ENCODE results near the gene OR7A17. TPM values are rescaled to one million over a fixed set of nuclear protein-coding genes. Genes with fewer than 3 reads are reported as not detected.

The OR7A17 gene
- total RNA-seq (2014; rRNA removed; shearing (Covaris generic)): not detected in 2 replicates

DNA sequence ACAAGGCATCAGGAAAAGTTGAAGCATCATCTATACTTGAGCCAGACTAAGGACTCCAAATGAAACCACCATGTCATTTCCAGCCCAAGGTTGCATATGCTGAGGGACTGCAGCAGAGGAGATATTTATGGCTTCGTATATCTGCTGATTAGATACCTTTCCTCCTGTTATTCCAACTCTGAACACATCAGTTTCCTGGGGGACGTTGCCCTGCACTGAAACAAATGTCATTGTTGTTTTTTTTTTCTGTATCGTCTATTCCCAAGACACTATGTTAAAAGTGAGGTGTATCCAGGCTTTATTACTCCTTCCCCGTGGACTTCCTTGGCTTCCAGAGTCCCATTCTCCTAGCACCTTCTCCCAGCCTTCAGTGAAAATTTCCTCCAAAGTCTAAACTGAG is at the start of gene OR7A17:
Gene OR7A17 (minus strand): TSS at position 101 of the 400 bp plus-strand sequence. CDS start 4,777 bp downstream, outside the sequence.
- DNase-seq (ENCODE audit: low spot score): no peak

- DNase-seq (ENCODE audit: low spot score): no peak
Measured at GRCh38 chr19:14933506-14933905, 47.6 kb upstream of the OR7A17 start.

GRCh38 chr19:14916848-14917247 is 30.9 kb upstream of the OR7A17 start:
- DNase-seq (ENCODE audit: low spot score): no peak

- DNase-seq (ENCODE audit: low spot score): no peak
Measured at GRCh38 chr19:14915116-14915515, 29.2 kb upstream of the OR7A17 start.

DNA sequence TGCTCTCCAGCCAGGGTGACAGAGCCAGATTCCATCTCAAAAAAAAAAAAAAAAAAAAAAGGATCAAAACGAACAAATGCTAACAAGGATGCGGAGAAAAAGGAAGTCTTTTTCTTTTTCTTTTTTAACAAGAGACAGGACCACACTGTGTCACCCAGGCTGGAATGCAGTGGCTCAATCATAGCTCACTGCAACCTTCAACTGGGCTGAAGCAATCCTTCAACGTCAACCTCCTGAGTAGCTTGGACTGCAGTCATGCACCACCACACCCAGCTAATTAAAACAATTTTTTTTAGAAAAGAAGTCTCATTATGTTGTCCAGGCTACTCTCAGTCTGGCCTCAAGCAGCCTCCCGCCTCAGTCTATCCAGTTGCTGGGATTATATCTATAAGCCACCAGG is 20.8 kb upstream of the OR7A17 start:
- DNase-seq (ENCODE audit: low spot score): no peak

DNA sequence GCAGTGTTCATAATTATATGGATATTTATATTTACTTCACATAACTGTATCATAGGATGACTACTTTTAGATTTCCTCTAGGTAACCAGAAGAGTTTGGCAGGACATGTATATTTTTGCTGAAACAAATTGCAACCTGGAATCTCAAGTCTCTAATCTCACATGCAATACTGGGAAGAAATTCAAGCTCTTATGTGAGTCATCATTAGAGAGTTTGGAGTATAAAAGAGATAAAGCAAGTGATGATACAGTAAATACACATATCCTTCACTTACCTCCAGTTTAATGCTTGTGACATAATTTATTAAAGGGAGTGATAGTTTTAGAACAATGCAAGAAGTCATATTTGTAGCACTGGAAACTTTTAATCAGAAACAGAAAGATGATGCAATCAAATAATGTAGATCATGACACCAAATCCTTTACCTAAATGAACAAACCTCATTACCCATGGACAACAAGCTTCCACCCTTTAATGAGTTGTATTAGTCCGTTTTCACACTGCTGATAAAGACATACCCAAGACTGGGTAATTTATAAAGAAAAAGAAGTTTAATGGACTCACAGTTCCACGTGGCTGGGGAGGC is 15.8 kb upstream of the OR7A17 start:
- no peak for DNase-seq (ENCODE audit: low spot score)

DNA sequence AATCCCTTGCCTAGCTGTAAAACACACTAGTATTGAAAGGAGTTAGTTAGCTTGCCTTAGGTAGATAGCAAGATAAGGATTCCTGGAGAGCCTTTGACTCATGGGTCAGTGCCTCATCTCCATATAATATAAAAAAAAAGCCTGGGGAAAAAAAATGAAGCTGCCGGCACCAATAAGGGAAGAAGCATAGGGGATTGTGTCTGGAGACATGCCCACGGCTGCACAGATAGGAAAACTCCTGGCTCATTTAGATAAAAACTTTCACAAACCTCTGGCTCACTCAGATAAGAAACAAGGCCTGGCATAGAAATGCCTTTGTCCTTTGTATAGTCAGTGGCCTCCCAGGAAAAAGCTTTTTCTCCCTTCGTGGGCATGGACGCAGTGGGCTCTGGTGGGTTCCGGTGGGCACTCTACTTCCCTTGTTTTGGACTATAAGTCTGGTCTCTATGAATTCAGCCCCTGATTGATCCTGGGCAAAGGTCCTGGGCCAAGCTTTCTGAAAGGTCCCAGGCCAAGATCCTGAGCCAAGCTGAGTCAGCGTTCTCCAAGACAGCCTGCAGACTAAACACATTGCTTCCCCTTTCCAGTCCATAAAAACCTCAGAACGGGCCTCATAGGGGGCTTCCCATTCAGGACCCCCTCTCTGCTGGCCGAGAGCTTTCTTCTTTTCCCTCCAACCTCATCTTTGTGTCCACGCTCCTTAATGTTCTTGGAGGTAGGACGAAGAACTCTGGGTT is 4.9 kb upstream of the OR7A17 start:
- no peak for DNase-seq (ENCODE audit: low spot score)

DNA sequence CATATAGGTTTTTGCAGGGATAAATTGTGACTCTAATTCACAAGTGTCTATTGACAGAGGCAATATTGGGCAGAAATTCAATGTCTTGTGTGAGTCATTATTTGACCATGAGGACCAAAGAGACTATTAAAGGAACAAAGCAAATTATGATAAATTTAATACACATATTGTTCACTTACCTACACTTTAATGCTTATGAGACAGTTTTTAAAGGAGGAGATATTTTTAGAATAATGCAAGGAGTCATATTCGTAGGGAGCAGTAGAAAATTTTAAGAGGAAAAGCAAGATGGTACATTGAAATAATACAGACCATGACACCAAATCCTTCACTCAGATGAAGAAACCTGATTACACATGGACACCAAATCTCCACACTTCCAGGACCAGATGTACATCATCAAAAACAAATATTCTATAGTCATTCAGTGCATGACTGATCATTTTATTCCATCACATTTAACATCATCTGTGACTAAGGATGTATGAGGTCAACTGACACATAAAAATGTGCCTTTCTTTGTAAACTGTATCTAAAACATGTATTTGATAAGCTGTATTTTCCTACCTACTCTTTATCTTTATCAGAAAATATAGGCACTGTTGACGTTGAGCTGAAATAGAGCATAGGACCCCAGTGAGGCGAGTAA is 4.2 kb upstream of the OR7A17 start:
- DNase-seq (ENCODE audit: low spot score): no peak

DNA sequence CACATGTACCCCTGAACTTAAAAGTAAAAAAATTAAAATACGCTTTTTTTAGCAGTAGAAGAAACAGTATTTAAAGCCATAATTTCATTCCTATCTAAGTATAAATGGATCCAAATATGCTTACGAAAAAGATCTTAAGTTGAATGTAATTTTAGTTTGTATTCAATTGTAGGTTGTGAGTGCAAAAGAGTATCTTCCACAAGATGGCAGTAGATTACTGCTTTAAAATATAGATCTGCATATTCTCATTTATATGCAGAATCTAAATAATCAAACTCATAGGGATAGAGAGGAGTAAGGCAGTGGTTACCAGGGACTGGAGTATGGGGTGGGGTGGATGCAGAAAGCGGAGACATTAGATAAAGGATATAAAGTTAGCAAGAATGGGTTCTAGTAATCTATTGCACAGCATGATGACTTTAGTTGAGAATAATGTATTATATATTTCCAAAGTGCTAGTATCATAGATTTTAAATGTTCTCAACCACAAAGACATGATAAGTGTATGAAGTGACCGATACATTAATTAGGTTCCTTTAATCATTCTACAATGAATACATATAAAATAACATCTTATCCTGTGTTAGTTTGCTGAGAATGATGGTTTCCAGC is 14.2 kb downstream of the OR7A17 start:
- peak; percentile 13 for DNase-seq (ENCODE audit: low spot score)

GRCh38 chr19:14868497-14868896 is 17.4 kb downstream of the OR7A17 start:
- DNase-seq (ENCODE audit: low spot score): no peak

DNA sequence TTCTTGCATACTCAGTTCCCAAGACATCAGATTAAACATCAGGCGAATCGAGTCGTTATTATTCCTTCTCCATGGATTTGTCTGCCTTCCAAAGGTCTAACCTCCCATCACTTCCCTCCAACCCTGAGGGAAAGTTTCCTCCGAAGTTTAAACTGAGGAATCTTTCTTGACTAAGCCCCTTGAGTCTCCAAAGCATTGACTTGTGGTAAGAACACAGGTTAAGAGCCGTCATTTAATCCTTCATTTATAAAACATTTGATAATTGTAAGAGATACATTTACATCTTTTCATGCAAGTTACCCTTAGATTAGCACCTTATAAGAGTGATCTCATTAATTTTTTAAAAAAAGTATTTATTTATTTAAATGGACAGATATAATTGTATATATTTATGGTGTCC is 37.1 kb downstream of the OR7A17 start, which contains the start of gene OR7A10:
Gene OR7A10 (minus strand): TSS at position 101 of the 400 bp plus-strand sequence. CDS start 7,045 bp downstream, outside the sequence.
- DNase-seq (ENCODE audit: low spot score): no peak

DNA sequence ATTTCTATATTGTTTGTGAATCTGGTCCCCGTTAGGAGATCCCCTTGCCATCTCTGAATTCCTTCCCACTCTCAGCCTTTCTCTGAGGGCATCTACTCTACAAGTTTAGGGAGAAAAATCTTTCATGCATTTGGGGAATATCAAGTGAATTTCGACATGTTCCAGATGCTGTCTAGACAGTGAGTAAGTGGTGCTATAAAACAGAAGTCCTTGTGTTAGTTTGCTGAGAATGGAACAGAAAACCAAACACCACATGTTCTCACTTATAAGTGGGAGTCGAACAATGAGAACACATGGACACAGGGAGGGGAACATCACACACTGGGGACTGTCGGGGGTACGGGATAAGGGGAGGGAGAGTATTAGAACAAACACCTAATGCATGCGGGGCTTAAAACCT is 42.4 kb downstream of the OR7A17 start:
- no peak for DNase-seq (ENCODE audit: low spot score)

DNA sequence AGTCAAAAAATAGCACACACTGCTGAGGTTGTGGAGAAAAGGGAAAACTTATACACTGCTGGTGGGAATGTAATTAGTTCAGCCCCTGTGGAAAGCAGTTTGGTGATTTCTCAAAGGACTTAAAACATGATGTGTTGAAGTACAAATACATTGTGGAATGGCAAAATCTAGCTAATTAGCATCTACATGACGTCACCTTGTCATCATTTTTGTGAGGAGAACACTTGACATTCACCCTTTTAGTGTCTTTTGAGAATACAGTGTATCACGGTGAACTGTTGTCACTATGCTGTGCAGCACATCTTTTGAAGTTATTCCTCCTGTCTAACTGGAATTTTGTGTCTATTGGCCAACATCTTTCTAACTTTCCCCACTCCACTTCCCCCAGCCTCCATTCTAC is 42.8 kb downstream of the OR7A17 start:
- no peak for DNase-seq (ENCODE audit: low spot score)

GRCh38 chr19:14840206-14840605 is 45.7 kb downstream of the OR7A17 start:
- DNase-seq (ENCODE audit: low spot score): no peak

DNA sequence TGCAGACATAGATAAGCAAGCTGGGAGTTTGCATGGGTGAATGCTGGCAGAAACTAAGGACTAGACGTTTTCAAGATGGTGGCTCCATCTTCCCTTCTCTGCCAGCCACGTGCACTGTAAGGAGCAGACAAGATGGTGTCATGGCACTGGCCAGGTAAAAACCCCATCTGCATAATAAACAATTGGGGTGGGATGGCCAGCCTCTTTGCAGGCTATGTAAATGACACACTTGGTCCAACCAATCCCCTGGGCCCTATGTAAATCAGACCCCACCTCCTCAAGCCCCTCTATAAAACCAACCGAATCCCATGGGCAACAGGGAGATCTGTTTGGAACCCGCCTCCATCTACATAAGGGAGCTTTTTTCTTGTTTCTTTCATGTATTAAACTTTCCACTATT is 48.5 kb downstream of the OR7A17 start:
- DNase-seq (ENCODE audit: low spot score): no peak

GRCh38 chr19:14835011-14835410 is 50.9 kb downstream of the OR7A17 start, which contains the start of the genes OR7A5 and OR7C1:
TSS of gene OR7A5 (minus strand) at chr19:14835185. CDS start at chr19:14828241, 6,944 bp downstream.
TSS of gene OR7C1 (minus strand) at chr19:14835185. CDS start at chr19:14800136, 35,049 bp downstream.
- no peak for DNase-seq (ENCODE audit: low spot score)

DNA sequence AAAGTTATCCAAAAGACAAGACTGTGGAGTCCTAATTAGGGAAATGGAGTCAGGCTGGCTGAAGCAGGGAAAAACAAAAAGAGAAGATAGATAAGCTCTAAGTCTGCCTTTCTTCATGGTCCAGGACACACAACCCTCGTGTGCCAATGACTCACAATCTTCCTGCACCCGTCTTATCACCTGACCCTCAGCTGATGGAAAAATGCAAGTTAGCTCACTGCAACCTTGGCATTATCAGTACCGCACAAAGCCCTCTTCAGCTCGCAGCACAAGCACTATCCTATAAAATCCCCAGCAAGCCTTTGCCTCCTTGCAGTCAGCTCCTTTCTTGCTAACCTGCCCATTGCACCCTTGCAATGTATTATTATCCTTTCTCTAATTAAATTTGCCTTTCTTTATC is 55.2 kb downstream of the OR7A17 start:
- DNase-seq (ENCODE audit: low spot score): no peak

Small RNA genes lying within 50 kb of the gene (small RNA-seq; reads per million reads assigned to genes)
- not detected for gene OR7A18P

Other genes with a start within 250 kb of the OR7A17 start
- gene ADGRE3, start 211.3 kb downstream of the OR7A17 start, total RNA-seq (2014; rRNA removed; shearing (Covaris generic)): not detected in 2 replicates
- gene ZNF333, start 196.1 kb downstream of the OR7A17 start, total RNA-seq (2014; rRNA removed; shearing (Covaris generic)): 2.3 and 2.6 TPM in 2 replicates
- gene ADGRE2, start 107.6 kb downstream of the OR7A17 start, total RNA-seq (2014; rRNA removed; shearing (Covaris generic)): not detected in 2 replicates
- gene OR7A5, start 50.9 kb downstream of the OR7A17 start, total RNA-seq (2014; rRNA removed; shearing (Covaris generic)): not detected in 2 replicates
- not detected in 2 replicates for gene OR7C1, start 50.9 kb downstream of the OR7A17 start, total RNA-seq (2014; rRNA removed; shearing (Covaris generic))
- gene OR7A10, start 37.2 kb downstream of the OR7A17 start, total RNA-seq (2014; rRNA removed; shearing (Covaris generic)): not detected in 2 replicates
- not detected in 2 replicates for gene OR7C2, start 55.4 kb upstream of the OR7A17 start, total RNA-seq (2014; rRNA removed; shearing (Covaris generic))
- not detected in 2 replicates for gene SLC1A6, start 93.7 kb upstream of the OR7A17 start, total RNA-seq (2014; rRNA removed; shearing (Covaris generic))
- not detected in 2 replicates for gene CASP14, start 163.3 kb upstream of the OR7A17 start, total RNA-seq (2014; rRNA removed; shearing (Covaris generic))
- gene OR1I1, start 196.1 kb upstream of the OR7A17 start, total RNA-seq (2014; rRNA removed; shearing (Covaris generic)): not detected in 2 replicates
- 0.03 TPM in 1 of 2 replicates, not detected in the other for gene SYDE1, start 221.3 kb upstream of the OR7A17 start, total RNA-seq (2014; rRNA removed; shearing (Covaris generic))

Data from HT-29 (cell line).